IMR-90 (cell line): ENCODE data around the gene CCT5. TPM values are rescaled to one million over a fixed set of nuclear protein-coding genes. Genes with fewer than 3 reads are reported as not detected.

Source experiments
- ATAC-seq: fragments of 200-7000 bp; cut with Tn5 transposase; 2 replicates; pipeline ENCODE4 v1.9.1; 2020; ENCODE audit warnings: low read depth, mild to moderate bottlenecking, moderate library complexity
- BruUV-seq: library from RNA; stranded (reverse); fragments of 400-500 nt; replicated peaks from 2 replicates; lab custom pipeline; 2021; lab: Mats Ljungman, UMichigan
- CTCF ChIA-PET: fragments of 300-600 bp; formaldehyde crosslinking; extraction: SDS; loops from one replicate; lab custom pipeline; 2021; ENCODE audit warnings: antibody characterized with exemption; lab: Yijun Ruan, JAX
- POLR2A ChIA-PET: fragments of 300-600 bp; sonication (Branson Sonifier 250); formaldehyde crosslinking; loops from one replicate; lab custom pipeline; 2022; ENCODE audit warnings: antibody characterized with exemption; ENCODE audit not compliant: unreplicated experiment; lab: Charles Lee
- DNase-seq: peaks from one replicate; pipeline ENCODE4 v3.0.0; 2013
- H2AFZ ChIP-seq: replicated peaks from 2 replicates; pipeline ENCODE3; 2013; ENCODE audit warnings: low read length, mild to moderate bottlenecking; ENCODE audit not compliant: poor library complexity
- H2AK5ac ChIP-seq: 2 replicates; pipeline ENCODE4 v1.6.1; 2013; ENCODE audit warnings: low read depth, low read length, inconsistent platforms
- H2AK9ac ChIP-seq: replicated peaks from 2 replicates; pipeline ENCODE3; 2013; ENCODE audit warnings: mild to moderate bottlenecking, low read depth, low read length, moderate library complexity; ENCODE audit not compliant: poor library complexity
- H2BK120ac ChIP-seq: 2 replicates; pipeline ENCODE4 v1.6.1; 2013; ENCODE audit warnings: low read depth, low read length, inconsistent platforms
- H2BK15ac ChIP-seq: 3 replicates; pipeline ENCODE4 v1.6.1; 2013; ENCODE audit warnings: low read depth, low read length, inconsistent platforms
- H2BK20ac ChIP-seq: 2 replicates; pipeline ENCODE4 v1.6.1; 2013; ENCODE audit warnings: low read depth, mild to moderate bottlenecking, inconsistent platforms, low read length, moderate library complexity
- H2BK5ac ChIP-seq: 2 replicates; pipeline ENCODE4 v1.6.1; 2013; ENCODE audit warnings: mild to moderate bottlenecking, low read depth, low read length, inconsistent platforms; ENCODE audit not compliant: poor library complexity, severe bottlenecking
- H3K14ac ChIP-seq: replicated peaks from 2 replicates; pipeline ENCODE4 v1.6.1; 2013; ENCODE audit warnings: low read depth, low read length, inconsistent platforms
- H3K18ac ChIP-seq: 2 replicates; pipeline ENCODE4 v1.6.1; 2013; ENCODE audit warnings: low read depth, low read length, control low read depth
- H3K23ac ChIP-seq: 2 replicates; pipeline ENCODE4 v1.6.1; 2013; ENCODE audit warnings: low read depth, low read length, inconsistent platforms
- H3K27ac ChIP-seq: 2 replicates; pipeline ENCODE4 v1.5.1; 2013; ENCODE audit warnings: mild to moderate bottlenecking, control low read depth, low read length; ENCODE audit not compliant: insufficient read depth
- H3K27me3 ChIP-seq: 2 replicates; pipeline ENCODE4 v1.6.1; 2013; ENCODE audit warnings: low read length; ENCODE audit not compliant: control insufficient read depth, insufficient read depth
- H3K36me3 ChIP-seq: 2 replicates; pipeline ENCODE4 v1.6.1; 2013; ENCODE audit warnings: low read length, mixed read lengths; ENCODE audit not compliant: control insufficient read depth, insufficient read depth
- H3K4ac ChIP-seq: 2 replicates; pipeline ENCODE4 v1.6.1; 2013; ENCODE audit warnings: low read depth, low read length, inconsistent platforms
- H3K4me1 ChIP-seq: 2 replicates; pipeline ENCODE4 v1.6.1; 2013; ENCODE audit warnings: low read length, mixed read lengths; ENCODE audit not compliant: control insufficient read depth, insufficient read depth
- H3K4me2 ChIP-seq: 2 replicates; pipeline ENCODE4 v1.6.1; 2013; ENCODE audit warnings: low read depth, mild to moderate bottlenecking, control low read depth, low read length, moderate library complexity
- H3K4me3 ChIP-seq: 2 replicates; pipeline ENCODE4 v1.5.1; 2013; ENCODE audit warnings: low read depth, mild to moderate bottlenecking, control low read depth, low read length, moderate library complexity; ENCODE audit not compliant: insufficient read depth
- H3K56ac ChIP-seq: 2 replicates; pipeline ENCODE4 v1.6.1; 2013; ENCODE audit warnings: low read length, inconsistent platforms; ENCODE audit not compliant: insufficient read depth; ENCODE audit errors: extremely low read depth
- H3K79me1 ChIP-seq, 2 experiments: 2 replicates each; pipeline ENCODE4 v1.6.1; 2013; ENCODE audit warnings: low read length in 2 of 2, inconsistent platforms in 1 of 2, low read depth in 1 of 2
- H3K9ac ChIP-seq: 2 replicates; pipeline ENCODE4 v1.6.1; 2013; ENCODE audit warnings: low read depth, low read length, control low read depth
- H3K9me1 ChIP-seq: 2 replicates; pipeline ENCODE4 v1.6.1; 2013; ENCODE audit warnings: low read length, inconsistent platforms; ENCODE audit not compliant: insufficient read depth
- H3K9me3 ChIP-seq: 2 replicates; pipeline ENCODE4 v1.6.1; 2013; ENCODE audit warnings: low read length; ENCODE audit not compliant: control insufficient read depth, insufficient read depth
- H4K20me1 ChIP-seq: 2 replicates; pipeline ENCODE4 v1.6.1; 2013; ENCODE audit warnings: low read length, inconsistent platforms; ENCODE audit not compliant: insufficient read depth
- H4K5ac ChIP-seq: 2 replicates; pipeline ENCODE4 v1.6.1; 2013; ENCODE audit warnings: mild to moderate bottlenecking, low read depth, low read length, control low read depth
- H4K8ac ChIP-seq, 2 experiments: 2 replicates each; pipeline ENCODE4 v1.6.1; 2013; ENCODE audit warnings: low read depth in 2 of 2, low read length in 2 of 2, control low read depth in 1 of 2, inconsistent platforms in 1 of 2
- H4K91ac ChIP-seq: 2 replicates; pipeline ENCODE4 v1.6.1; 2013; ENCODE audit warnings: low read depth, low read length, inconsistent platforms; ENCODE audit not compliant: insufficient read depth
- CHD1 ChIP-seq: IDR thresholded peaks from 2 replicates; pipeline ENCODE4 v1.6.1; 2012; ENCODE audit warnings: low read depth, low read length, improper control_type of control experiment
- FOS ChIP-seq: fragments of 150-350 bp; IDR thresholded peaks from 2 replicates; pipeline ENCODE4 v1.6.1; 2016; ENCODE audit warnings: low read depth, low read length
- MAFK ChIP-seq: IDR thresholded peaks from 2 replicates; pipeline ENCODE4 v1.6.1; 2012; ENCODE audit warnings: low read depth, low read length, improper control_type of control experiment
- MXI1 ChIP-seq: IDR thresholded peaks from 2 replicates; pipeline ENCODE4 v1.6.1; 2012; ENCODE audit warnings: low read depth, mild to moderate bottlenecking, low read length, moderate library complexity, borderline replicate concordance
- NFE2L2 ChIP-seq: fragments of 150-350 bp; IDR thresholded peaks from 2 replicates; pipeline ENCODE4 v1.6.1; 2016; ENCODE audit warnings: low read depth, mild to moderate bottlenecking, low read length
- POLR2A ChIP-seq: IDR thresholded peaks from 2 replicates; pipeline ENCODE4 v1.6.1; 2012; ENCODE audit warnings: mild to moderate bottlenecking, low read depth, low read length
- RAD21 ChIP-seq: IDR thresholded peaks from 2 replicates; pipeline ENCODE4 v1.6.1; 2012; ENCODE audit warnings: low read length, improper control_type of control experiment
- RCOR1 ChIP-seq: IDR thresholded peaks from 2 replicates; pipeline ENCODE4 v1.6.1; 2012; ENCODE audit warnings: mild to moderate bottlenecking, low read length, improper control_type of control experiment; ENCODE audit not compliant: insufficient replicate concordance
- RFX5 ChIP-seq: IDR thresholded peaks from 2 replicates; pipeline ENCODE4 v1.8.0; 2012; ENCODE audit warnings: low read depth, mild to moderate bottlenecking, low read length, moderate library complexity
- SMC3 ChIP-seq: fragments of 150-350 bp; IDR thresholded peaks from 2 replicates; pipeline ENCODE4 v1.6.1; 2016; ENCODE audit warnings: low read depth, mild to moderate bottlenecking, antibody characterized with exemption, low read length, moderate library complexity
- WGBS, 2 experiments: methylation state at CpG; one replicate each; pipeline versions ENCODE4 v1.1.5 to v1.1.7; 2013; ENCODE audit warnings: missing lambda C conversion rate in 2 of 2; ENCODE audit not compliant: insufficient read length in 1 of 2; ENCODE audit errors: extremely low coverage in 2 of 2; 5-methylcytosine and 5-hydroxymethylcytosine counted together
- dilution Hi-C: fragments of 300-500 bp; cut with HindIII; formaldehyde crosslinking; loops from one replicate; pipeline ENCODE4 v1.14.3; 2018; ENCODE audit warnings: low sequenced_read_pairs; ENCODE audit not compliant: unreplicated experiment
- in situ Hi-C: fragments of 300-500 bp; cut with MboI; formaldehyde crosslinking; loops from 3 replicates; pipeline ENCODE4 v1.14.3; 2019; ENCODE audit warnings: low sequenced_read_pairs, inconsistent platforms, mixed read lengths
- intact Hi-C: fragments of 100-400 bp; cut with micrococcal nuclease; formaldehyde crosslinking; loops from 2 replicates; pipeline ENCODE4 v1.10.0; 2022
- polyA plus RNA-seq, 3 experiments: library from polyadenylated mRNA; depleted of rRNA; stranded (reverse); fragments of >200 nt; gene quantifications; 2 replicates each; pipeline ENCODE4 v1.2.3, GENCODE V29; 2012; ENCODE audit warnings: low replicate concordance in 1 of 3
- total RNA-seq: library from RNA; depleted of rRNA; stranded (reverse); fragments of >200 nt; gene quantifications from 2 replicates; pipeline ENCODE4 v1.2.3, GENCODE V29; 2012
- TF ChIP-seq, protein P1 (sequence below): fragments of 150-350 bp; IDR thresholded peaks from 2 replicates; pipeline ENCODE4 v1.6.1; 2017; ENCODE audit warnings: mild to moderate bottlenecking, antibody characterized with exemption, low read length, low read depth
- TF ChIP-seq, protein P2 (sequence below): conservative IDR thresholded peaks from 2 replicates; pipeline ENCODE4 v1.5.1; 2012; ENCODE audit warnings: mild to moderate bottlenecking, low read depth, low read length, improper control_type of control experiment
- TF ChIP-seq, protein P3 (sequence below): fragments of 150-350 bp; IDR thresholded peaks from 2 replicates; pipeline ENCODE4 v1.6.1; 2016; ENCODE audit warnings: low read depth, mild to moderate bottlenecking, low read length, moderate library complexity, borderline replicate concordance

CCT5 gene
- total and polyA plus RNA-seq, 2 of the 4 experiments (the other 2 are of a cell fraction) = 358 to 481 TPM

DNA sequence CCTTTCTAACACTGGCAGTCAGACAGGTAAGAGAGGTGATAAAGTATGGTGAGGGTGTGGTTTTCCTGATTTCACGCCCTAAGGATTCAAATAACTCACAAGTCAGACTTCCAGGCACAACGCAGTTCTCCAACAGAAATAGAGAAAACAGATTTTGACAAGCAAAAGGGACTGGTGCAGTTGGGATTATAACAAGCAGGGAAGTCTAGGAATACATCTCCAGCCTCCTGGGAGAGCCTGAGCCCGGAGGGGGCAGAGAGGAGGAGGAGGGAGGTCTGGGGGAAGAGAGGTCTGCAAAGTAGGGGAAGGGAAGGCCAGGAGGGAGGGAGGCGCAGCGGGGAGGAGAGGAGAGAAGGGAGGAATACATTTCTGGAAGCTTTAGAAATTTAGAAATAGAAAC is 56.0 kb downstream of the CCT5 start:
- CTCF ChIA-PET = no interaction called here
- H4K20me1 ChIP-seq = no peaks in the 10 kb centered on the region
- H4K91ac ChIP-seq = no peak overlapping the region
- H3K9ac ChIP-seq = no peak overlapping the region; the same call in 1 of the 2 replicates
- no peak overlapping the region for H3K4ac ChIP-seq
- H3K18ac ChIP-seq = no peak overlapping the region
- H3K4me3 ChIP-seq = no peak overlapping the region
- in situ Hi-C loops = no loop called here
- no peak overlapping the region for H2BK15ac ChIP-seq
- no peak overlapping the region for H4K5ac ChIP-seq
- 62% methylated on average over 2 of the region's 5 CpGs; no CpG with 5 or more reads in 1 of the 2 experiments for WGBS, 2 experiments
- no peak for ATAC-seq
- no peak overlapping the region for H4K8ac ChIP-seq
- H3K23ac ChIP-seq = no peak overlapping the region; the same call in 1 of the 2 replicates
- 0 out of 2 replicates have a peak, but pooled peaks cover 5% of the 10 kb centered on the region for H3K9me1 ChIP-seq
- DNase-seq = no peak
- dilution Hi-C loops = no loop called here
- no peaks in the 10 kb centered on the region for H3K9me3 ChIP-seq
- POLR2A ChIA-PET = no interaction called here
- peaks cover 0 to 15% of the 10 kb centered on the region in 2 experiments; a peak in 1 of 4 replicates for H3K79me1 ChIP-seq
- peaks cover 2% of the 10 kb centered on the region; the same call in 1 of the 2 replicates for H3K36me3 ChIP-seq
- no peak for TF ChIP-seq POLR2A
- TF ChIP-seq RFX5 = no peak
- TF ChIP-seq MAFK = no peak
- TF ChIP-seq MXI1 = no peak
- TF ChIP-seq SMC3 = no peak
- TF ChIP-seq RAD21 = no peak
- TF ChIP-seq NFE2L2 = no peak
- TF ChIP-seq, protein P1, sequence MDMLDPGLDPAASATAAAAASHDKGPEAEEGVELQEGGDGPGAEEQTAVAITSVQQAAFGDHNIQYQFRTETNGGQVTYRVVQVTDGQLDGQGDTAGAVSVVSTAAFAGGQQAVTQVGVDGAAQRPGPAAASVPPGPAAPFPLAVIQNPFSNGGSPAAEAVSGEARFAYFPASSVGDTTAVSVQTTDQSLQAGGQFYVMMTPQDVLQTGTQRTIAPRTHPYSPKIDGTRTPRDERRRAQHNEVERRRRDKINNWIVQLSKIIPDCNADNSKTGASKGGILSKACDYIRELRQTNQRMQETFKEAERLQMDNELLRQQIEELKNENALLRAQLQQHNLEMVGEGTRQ = no peak
- TF ChIP-seq, protein P2, sequence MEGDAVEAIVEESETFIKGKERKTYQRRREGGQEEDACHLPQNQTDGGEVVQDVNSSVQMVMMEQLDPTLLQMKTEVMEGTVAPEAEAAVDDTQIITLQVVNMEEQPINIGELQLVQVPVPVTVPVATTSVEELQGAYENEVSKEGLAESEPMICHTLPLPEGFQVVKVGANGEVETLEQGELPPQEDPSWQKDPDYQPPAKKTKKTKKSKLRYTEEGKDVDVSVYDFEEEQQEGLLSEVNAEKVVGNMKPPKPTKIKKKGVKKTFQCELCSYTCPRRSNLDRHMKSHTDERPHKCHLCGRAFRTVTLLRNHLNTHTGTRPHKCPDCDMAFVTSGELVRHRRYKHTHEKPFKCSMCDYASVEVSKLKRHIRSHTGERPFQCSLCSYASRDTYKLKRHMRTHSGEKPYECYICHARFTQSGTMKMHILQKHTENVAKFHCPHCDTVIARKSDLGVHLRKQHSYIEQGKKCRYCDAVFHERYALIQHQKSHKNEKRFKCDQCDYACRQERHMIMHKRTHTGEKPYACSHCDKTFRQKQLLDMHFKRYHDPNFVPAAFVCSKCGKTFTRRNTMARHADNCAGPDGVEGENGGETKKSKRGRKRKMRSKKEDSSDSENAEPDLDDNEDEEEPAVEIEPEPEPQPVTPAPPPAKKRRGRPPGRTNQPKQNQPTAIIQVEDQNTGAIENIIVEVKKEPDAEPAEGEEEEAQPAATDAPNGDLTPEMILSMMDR = no peak
- no peak for TF ChIP-seq FOS
- TF ChIP-seq RCOR1 = no peak
- TF ChIP-seq, protein P3, sequence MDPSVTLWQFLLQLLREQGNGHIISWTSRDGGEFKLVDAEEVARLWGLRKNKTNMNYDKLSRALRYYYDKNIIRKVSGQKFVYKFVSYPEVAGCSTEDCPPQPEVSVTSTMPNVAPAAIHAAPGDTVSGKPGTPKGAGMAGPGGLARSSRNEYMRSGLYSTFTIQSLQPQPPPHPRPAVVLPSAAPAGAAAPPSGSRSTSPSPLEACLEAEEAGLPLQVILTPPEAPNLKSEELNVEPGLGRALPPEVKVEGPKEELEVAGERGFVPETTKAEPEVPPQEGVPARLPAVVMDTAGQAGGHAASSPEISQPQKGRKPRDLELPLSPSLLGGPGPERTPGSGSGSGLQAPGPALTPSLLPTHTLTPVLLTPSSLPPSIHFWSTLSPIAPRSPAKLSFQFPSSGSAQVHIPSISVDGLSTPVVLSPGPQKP = no peak
- TF ChIP-seq CHD1 = no peak
- H2BK120ac ChIP-seq = no peak overlapping the region
- no peaks in the 10 kb centered on the region for H3K27me3 ChIP-seq
- no peak overlapping the region for H3K14ac ChIP-seq
- no TSS peak for BruUV-seq
- H3K4me2 ChIP-seq = peak overlapping the region; percentile 39; the same call in 1 of the 2 replicates
- intact Hi-C loops = no loop called here
- H2BK5ac ChIP-seq = no peak overlapping the region
- no peak overlapping the region for H2AK9ac ChIP-seq
- peaks cover 8% of the 10 kb centered on the region for H3K4me1 ChIP-seq
- H2AFZ ChIP-seq = no peak overlapping the region
- H2BK20ac ChIP-seq = no peak overlapping the region
- H2AK5ac ChIP-seq = no peak overlapping the region
- H3K27ac ChIP-seq = no peak overlapping the region
- H3K56ac ChIP-seq = no peak overlapping the region
